Peyer's patch (tissue), 4 donors: Measurements from ENCODE around the gene SPHK2. TPM values are rescaled to one million over a fixed set of nuclear protein-coding genes. Genes with fewer than 3 reads are reported as not detected.

Source experiments
- DNase-seq, 3 donors: peaks; one replicate each; pipeline ENCODE4 v3.0.0-alpha.2; 2017 to 2019
- H3K27ac ChIP-seq, 4 donors: fragments of 200-600 bp; sonication (generic); one replicate each; pipeline ENCODE4 v1.5.1; 2016 to 2019
- H3K27me3 ChIP-seq, 2 donors: fragments of 200-600 bp; sonication (generic); one replicate each; pipeline ENCODE4 v1.5.1; 2019
- H3K36me3 ChIP-seq, 3 donors: fragments of 200-600 bp; sonication (generic); one replicate each; pipeline ENCODE4 v1.5.1; 2016 to 2019
- H3K4me1 ChIP-seq, 4 donors: fragments of 200-600 bp; sonication (generic); one replicate each; pipeline ENCODE4 v1.5.1; 2016 to 2019
- H3K4me3 ChIP-seq, 4 donors: fragments of 200-600 bp; sonication (generic); 1 replicate in 3 of 4; 2 replicates in 1 of 4; pipeline ENCODE4 v1.5.1; 2016 to 2019; ENCODE audit warnings: mild to moderate bottlenecking in 1 of 4
- H3K9me3 ChIP-seq, 4 donors: fragments of 200-600 bp; sonication (generic); one replicate each; pipeline ENCODE4 v1.5.1; 2016 to 2019; ENCODE audit warnings: mild to moderate bottlenecking in 1 of 4
- CTCF ChIP-seq, 6 experiments: fragments of 450-650 bp in 4 of 6; fragments of 200-600 bp in 2 of 6; sonication (generic) in 1 of 6; IDR thresholded peaks; one replicate each; pipeline ENCODE4 v1.5.1; 2017 to 2019; ENCODE audit warnings: antibody characterized with exemption in 6 of 6, mild to moderate bottlenecking in 3 of 6, moderate library complexity in 1 of 6
- POLR2A ChIP-seq, 2 donors: fragments of 450-650 bp; IDR thresholded peaks; one replicate each; pipeline ENCODE4 v1.5.1; 2017; ENCODE audit warnings: antibody characterized with exemption in 2 of 2, mild to moderate bottlenecking in 2 of 2, moderate library complexity in 2 of 2
- total RNA-seq, 4 donors: library from RNA; depleted of rRNA; stranded (reverse); fragments of >200 nt; gene quantifications; one replicate each; pipeline ENCODE4 v1.1.0, GENCODE V29; 2016

The SPHK2 gene
- total RNA-seq, 4 donors from 2014 or later, result 34.7 to 121 (median 96.7) TPM

- H3K27me3 ChIP-seq, result no peaks in the 10 kb centered on the region
- TF ChIP-seq CTCF (IDR thresholded peaks at IDR 0.05) (no peak), POLR2A (IDR thresholded peaks at IDR 0.05) (no peak)
- DNase-seq, result no peak
- peak overlapping the region in 3 of 4 donors; percentile 70 to 91 (median 77) for H3K4me3 ChIP-seq
- peak overlapping the region; percentile 96 to 98 (median 96) for H3K27ac ChIP-seq
- no peaks in the 10 kb centered on the region for H3K36me3 ChIP-seq
- H3K9me3 ChIP-seq, result no peaks in the 10 kb centered on the region
- peaks cover 2 to 26% (median 11%) of the 10 kb centered on the region in 4 donors for H3K4me1 ChIP-seq
Observed at GRCh38 chr19:48638831-48639381, 19.6 kb downstream of the SPHK2 start.

DNA sequence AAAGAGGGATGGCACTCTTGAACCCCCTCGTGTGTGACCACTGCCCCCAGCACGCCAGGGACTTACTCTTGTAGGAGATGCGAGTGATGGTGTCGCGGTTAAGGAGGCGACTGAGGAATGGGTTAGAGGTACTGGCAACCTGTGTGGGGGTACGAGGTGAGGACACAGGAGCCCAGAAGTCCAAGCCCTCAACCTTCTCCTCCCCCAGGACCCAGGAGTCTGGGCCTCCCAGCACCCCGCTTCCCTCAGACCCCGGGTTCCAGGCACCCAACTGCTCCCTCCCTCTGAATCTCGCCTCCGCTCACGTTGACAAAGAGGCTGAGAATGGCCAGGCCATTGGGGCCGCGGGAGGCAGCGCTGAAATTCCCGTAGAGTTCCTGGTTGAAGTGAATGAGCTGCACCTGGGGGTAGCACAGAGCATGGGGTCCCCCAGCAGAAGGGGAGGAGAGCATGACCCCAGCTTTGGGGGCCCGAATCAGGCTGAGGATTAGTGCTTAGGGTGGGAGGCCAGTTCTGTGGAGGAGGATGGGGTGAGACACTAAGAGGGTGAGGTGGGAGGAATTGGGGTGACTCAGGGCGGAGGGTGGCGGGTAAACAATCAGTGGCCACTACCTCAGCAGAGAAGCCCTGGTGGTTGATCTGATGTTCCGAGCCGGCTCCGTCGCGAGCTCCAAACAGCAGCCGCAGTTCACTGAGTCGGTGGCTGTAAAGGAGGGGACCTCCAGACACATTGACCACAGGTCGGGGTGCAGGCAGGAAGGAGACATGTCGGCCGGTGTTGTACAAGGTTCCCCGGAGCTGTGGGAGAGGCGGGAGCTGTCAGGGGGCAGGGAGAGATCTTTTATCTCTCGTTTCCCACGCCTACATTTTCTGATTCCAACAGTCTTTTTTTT, 20.4 kb downstream of the SPHK2 start:
- DNase-seq, result peak in 2 of 3 donors; percentile 54 to 64
- TF ChIP-seq CTCF (IDR thresholded peaks at IDR 0.05), result no peak
- TF ChIP-seq POLR2A (IDR thresholded peaks at IDR 0.05), result no peak
- H3K27me3 ChIP-seq, result no peaks in the 10 kb centered on the region
- H3K27ac ChIP-seq, result peak overlapping the region in 3 of 4 donors; percentile 28 to 98 (median 96)
- peak overlapping the region in 2 of 4 donors; percentile 6 to 19 for H3K4me3 ChIP-seq
- no peaks in the 10 kb centered on the region for H3K9me3 ChIP-seq
- H3K4me1 ChIP-seq, result peaks cover 0 to 25% (median 6%) of the 10 kb centered on the region in 4 donors
- no peaks in the 10 kb centered on the region for H3K36me3 ChIP-seq

- Histone ChIP-seq H3K27ac (no peak overlapping the region), H3K4me3 (no peak overlapping the region), H3K4me1 (peaks cover 0 to 36% (median 1%) of the 10 kb centered on the region in 4 donors), H3K27me3 (no peaks in the 10 kb centered on the region), H3K36me3 (no peaks in the 10 kb centered on the region), H3K9me3 (no peaks in the 10 kb centered on the region)
- no peak for DNase-seq
- TF ChIP-seq POLR2A (IDR thresholded peaks at IDR 0.05), result no peak
- TF ChIP-seq CTCF (IDR thresholded peaks at IDR 0.05), result no peak
Observed at GRCh38 chr19:48641850-48642249, 22.5 kb downstream of the SPHK2 start.

DNA sequence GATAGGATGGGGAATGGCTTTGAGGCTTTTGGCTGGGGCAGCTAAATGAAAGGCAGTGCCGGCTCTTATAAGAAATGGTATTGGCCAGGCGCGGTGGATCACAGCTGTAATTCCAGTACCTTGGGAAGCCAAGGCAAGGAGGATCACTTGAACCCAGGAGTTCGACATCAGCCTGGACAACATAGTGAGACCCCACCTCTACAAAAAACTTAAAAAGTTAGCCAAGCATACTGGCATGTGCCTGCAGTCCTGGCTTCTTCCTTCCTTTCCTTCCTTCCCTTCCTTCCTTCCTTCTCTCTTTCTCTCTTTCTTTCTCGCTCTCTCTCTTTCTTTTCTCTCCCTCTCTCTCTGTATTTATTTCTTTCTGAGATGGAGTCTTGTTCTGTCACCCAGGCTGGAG, 23.6 kb downstream of the SPHK2 start:
- Histone ChIP-seq H3K27ac (no peak overlapping the region), H3K4me3 (no peak overlapping the region), H3K36me3 (no peaks in the 10 kb centered on the region), H3K27me3 (no peaks in the 10 kb centered on the region), H3K4me1 (peaks cover 0 to 36% (median 1%) of the 10 kb centered on the region in 4 donors), H3K9me3 (no peaks in the 10 kb centered on the region)
- TF ChIP-seq CTCF (IDR thresholded peaks at IDR 0.05), result no peak
- TF ChIP-seq POLR2A (IDR thresholded peaks at IDR 0.05), result no peak
- no peak for DNase-seq

- Histone ChIP-seq H3K4me1 (peaks cover 0 to 25% (median 0%) of the 10 kb centered on the region in 4 donors), H3K36me3 (no peaks in the 10 kb centered on the region), H3K4me3 (no peak overlapping the region), H3K9me3 (no peaks in the 10 kb centered on the region), H3K27me3 (no peaks in the 10 kb centered on the region), H3K27ac (peak overlapping the region in 1 of 4 donors; percentile 94)
- TF ChIP-seq POLR2A (IDR thresholded peaks at IDR 0.05), result no peak
- TF ChIP-seq CTCF (IDR thresholded peaks at IDR 0.05), result no peak
- no peak for DNase-seq
Observed at GRCh38 chr19:48644355-48644754, 25.0 kb downstream of the SPHK2 start.
